HG02759 (cell line): Measurements from ENCODE around the gene TMEM9.

Experiments
- ATAC-seq: cut with Tn5 transposase; IDR thresholded peaks from one replicate; pipeline ENCODE4 v1.9.1; 2021; ENCODE audit warnings: mild to moderate bottlenecking, moderate library complexity; ENCODE audit not compliant: unreplicated experiment

The TMEM9 gene

DNA sequence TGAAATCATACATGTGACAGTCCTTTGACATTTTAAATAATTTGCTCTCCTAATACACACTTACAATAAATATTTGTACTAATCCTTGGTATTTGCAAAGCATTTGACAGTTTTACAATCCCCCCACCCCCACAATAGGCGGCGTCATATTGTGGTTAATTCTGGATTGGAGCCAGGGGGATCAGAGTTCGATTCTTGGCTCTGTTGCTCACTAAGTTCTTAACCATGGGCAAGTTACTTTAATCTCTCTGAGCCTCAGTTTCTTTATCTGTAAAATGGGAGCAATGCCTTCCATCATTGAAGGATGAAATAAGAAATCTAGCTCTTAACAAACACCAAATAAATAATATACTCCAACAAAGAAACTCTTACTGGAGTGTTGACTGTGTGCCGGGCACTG, 65.9 kb downstream of the TMEM9 start:
- ATAC-seq, result no peak

DNA sequence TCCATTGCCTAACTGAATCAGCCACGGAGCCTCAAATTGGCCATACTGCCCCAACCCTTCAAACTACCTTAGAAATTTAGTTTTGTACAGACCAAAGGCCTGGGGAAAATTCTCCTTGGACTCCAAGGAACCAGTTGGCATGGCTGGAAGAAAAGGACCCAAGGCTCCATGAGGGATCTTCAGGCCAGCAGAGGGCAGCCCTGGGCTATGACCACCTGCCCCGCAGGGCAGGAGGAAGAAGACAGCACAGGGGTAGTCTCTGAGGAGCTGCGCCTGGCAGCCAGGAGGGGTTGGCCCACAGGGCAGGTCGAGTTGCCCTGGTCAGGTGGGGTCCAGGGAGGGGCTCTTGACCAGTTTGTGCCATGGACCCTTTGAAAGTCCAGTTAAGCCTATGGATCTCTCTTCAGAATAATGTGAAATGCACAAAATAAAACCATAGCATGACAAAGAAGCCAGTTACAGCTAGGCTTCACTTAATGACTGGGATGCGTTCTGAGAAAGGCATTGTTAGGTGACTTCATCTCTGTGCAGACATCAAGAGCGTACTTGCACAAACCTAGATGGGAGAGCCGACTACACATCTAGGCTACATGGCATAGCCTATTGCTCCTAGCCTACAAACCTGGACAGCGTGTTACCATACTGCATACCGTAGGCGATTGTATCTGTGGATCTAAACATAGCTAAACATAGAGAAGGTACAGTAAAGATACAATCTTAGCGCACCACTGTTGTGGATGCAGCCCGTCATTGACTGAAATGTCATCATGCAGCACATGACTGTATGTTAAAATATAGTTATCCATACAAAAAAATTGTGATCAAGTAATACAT, 68.2 kb downstream of the TMEM9 start:
- no peak for ATAC-seq
